Esophagus squamous epithelium (tissue), 4 donors: Measurements from ENCODE around the gene NQO2.

Experiments used
- POLR2A ChIP-seq, 4 donors: fragments of 450-650 bp; IDR thresholded peaks; one replicate each; pipeline ENCODE4 v1.6.1; 2017; ENCODE audit warnings: antibody characterized with exemption in 4 of 4, mild to moderate bottlenecking in 4 of 4, moderate library complexity in 3 of 4
- TF ChIP-seq, protein P1 (sequence below), 6 experiments: fragments of 450-650 bp in 4 of 6; fragments of 200-600 bp in 2 of 6; sonication (generic) in 2 of 6; IDR thresholded peaks; one replicate each; pipeline ENCODE4 v1.5.1; 2016 to 2019; ENCODE audit warnings: antibody characterized with exemption in 6 of 6, mild to moderate bottlenecking in 4 of 6, moderate library complexity in 4 of 6

DNA sequence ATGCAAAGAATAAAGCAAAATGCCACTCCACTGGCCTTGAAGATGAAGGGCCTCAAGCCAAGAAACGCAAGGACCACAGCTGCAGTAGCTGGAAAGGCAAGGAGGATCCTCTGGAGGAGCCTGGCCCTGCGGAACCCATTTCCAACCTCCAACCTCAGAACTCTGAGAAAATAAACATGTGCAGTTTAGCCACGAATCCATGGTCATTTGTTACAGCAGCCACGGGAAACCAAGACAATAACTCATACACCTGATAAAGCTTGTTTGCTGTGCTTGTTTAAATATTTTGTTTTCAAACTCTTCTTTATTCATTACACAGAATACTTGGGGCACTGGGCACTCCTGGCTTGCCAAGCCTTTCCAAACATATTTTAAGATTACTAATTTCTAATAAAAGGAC lies 38.8 kb upstream of the NQO2 start:
- TF ChIP-seq, protein P1, sequence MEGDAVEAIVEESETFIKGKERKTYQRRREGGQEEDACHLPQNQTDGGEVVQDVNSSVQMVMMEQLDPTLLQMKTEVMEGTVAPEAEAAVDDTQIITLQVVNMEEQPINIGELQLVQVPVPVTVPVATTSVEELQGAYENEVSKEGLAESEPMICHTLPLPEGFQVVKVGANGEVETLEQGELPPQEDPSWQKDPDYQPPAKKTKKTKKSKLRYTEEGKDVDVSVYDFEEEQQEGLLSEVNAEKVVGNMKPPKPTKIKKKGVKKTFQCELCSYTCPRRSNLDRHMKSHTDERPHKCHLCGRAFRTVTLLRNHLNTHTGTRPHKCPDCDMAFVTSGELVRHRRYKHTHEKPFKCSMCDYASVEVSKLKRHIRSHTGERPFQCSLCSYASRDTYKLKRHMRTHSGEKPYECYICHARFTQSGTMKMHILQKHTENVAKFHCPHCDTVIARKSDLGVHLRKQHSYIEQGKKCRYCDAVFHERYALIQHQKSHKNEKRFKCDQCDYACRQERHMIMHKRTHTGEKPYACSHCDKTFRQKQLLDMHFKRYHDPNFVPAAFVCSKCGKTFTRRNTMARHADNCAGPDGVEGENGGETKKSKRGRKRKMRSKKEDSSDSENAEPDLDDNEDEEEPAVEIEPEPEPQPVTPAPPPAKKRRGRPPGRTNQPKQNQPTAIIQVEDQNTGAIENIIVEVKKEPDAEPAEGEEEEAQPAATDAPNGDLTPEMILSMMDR (IDR thresholded peaks at IDR 0.05), result no peak
- TF ChIP-seq POLR2A (IDR thresholded peaks at IDR 0.05), result no peak
